HG03439 (cell line): ENCODE data around the gene HORMAD2.

ENCODE experiments used
- ATAC-seq: cut with Tn5 transposase; IDR thresholded peaks from one replicate; pipeline ENCODE4 v1.9.1; 2021; ENCODE audit warnings: mild to moderate bottlenecking, moderate library complexity; ENCODE audit not compliant: unreplicated experiment

HORMAD2 gene

DNA sequence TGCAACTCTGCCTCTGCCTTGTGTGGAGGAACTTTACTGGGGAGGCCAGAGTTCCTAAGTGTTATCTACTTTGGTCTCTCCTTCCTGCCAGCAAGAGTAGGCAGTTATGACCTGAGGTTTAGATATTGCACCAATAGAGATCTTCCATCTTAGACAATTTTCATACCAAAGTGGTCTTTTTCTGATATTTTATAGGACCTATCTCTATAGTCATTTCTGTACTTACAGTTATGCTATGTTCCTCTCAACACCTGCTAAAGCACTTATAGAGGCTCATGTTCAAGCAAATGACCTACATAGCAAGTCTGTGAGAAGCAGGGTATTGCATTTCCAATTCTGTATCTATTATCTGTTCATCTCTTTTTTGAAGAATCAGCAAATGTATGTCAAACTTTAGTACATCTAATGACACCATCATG, 80.8 kb downstream of the HORMAD2 start:
- no peak for ATAC-seq

DNA sequence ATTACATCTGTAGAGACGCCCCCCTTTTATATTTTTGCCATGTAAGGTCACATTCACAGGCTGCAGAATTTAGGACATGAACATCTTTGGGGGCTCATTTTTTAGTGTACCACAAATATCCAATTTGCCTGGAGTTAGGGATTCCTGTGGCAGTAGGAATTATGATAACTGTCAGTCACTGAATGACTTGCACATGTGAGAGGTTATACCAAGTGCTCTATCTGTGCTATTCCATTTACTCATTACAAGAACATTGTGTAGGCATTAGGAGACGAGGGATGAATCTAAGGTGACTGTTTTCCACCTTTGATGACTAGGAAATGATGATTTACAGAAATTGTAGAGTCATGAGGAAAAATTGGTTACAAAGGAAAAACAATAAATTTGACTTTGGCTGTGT, 87.0 kb downstream of the HORMAD2 start:
- no peak for ATAC-seq

DNA sequence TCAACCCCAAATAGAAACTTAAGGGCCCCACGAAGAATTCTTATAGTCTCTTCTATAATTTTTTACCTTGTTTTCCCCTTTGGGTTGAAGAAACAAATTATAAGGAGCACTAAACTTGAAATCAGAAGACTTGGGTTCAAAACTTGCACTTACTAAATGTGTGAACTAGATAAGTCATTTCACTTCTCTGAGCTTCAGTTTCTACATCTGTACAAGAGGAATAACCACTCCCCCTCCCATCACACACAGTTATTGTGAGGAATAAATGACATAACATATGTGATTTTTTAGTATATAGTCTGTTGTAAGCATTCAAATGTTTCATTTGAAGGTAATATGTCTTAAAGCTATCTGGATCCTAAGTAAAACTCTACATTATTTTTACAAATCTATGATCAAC, 87.5 kb downstream of the HORMAD2 start:
- ATAC-seq, result no peak

DNA sequence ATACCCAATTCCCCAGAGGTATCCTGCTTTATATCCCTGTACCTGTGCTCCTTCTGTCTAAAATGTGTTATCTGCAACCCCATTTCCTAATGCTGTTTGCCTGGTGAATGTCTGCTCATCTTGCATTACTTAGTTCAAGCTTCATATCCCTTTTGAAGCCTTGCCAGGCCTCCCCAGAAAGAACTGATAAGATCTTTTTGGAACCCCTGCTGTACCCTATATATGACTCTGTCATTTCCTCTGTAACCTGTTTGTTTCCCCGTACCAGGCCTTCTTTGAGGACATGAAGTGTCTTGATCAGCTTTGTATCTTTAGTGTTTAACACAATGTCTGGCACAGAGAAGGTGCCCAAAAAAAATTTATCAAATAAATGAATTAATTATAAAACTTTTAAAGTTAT, 88.7 kb downstream of the HORMAD2 start:
- no peak for ATAC-seq

DNA sequence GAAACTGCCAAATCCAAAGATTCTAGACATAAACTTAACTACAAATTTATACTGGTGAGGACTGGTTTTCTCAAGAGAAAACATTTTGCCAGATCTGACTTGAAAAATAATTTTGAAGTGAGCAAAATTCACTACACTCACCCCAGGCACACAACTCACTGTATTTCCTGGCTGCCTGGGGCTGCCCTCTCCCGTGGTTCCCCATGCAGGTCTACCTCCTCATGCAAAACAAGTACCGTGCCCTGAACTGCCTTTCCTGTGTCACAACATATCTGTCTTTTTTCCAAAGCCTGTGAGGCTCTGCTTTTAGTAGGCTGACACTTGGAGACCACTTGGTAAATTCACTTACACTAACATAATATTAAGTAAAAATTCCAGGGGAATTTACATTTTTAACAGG, 89.9 kb downstream of the HORMAD2 start:
- ATAC-seq, result no peak

DNA sequence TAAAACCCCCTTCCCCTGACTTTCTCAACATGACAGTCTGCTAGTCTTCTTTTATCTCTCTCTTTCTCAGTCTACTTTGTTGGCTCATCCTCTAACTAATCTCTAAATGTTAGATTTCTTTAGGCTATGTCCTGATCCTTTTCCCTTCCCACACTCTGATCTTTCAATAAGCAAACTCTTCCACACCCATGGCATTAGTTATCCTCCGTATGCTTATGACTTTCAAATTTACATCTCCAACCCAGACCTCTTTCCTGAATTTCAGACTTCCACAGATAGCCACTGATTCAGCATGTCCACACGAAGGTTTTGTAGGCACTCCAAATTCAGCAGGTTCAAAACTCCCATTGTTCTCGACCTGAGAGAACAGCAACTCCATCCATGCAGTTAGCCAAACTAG, 90.7 kb downstream of the HORMAD2 start:
- ATAC-seq, result no peak

DNA sequence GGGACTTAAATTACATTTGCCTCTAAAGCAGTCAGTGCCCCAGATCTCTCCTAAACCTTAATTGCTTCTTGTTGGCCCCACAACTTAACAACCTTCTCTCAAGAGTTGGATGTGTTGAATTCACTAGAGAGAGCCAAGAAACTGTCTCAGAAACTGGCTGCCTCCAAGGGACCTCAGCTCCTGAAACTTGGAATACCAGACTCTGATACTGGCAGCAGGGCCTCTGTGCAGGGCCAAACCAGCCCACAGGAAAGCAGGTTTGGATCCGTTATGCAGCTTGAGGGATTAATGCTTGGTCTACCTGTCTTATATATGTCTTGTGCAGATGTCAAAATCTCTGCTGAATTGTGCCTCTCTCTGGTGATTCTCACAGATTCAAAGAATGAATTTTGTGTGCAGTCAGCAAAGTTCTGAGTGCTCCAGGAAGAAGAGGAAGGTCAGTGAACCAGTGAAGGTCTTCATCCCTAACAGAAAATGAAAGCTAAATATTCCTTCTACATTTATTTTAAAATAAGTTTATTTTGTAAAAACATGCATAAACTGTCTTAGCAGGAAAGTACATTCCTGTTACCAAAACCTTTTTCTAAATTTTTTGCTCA, 95.5 kb downstream of the HORMAD2 start:
- ATAC-seq, result no peak

DNA sequence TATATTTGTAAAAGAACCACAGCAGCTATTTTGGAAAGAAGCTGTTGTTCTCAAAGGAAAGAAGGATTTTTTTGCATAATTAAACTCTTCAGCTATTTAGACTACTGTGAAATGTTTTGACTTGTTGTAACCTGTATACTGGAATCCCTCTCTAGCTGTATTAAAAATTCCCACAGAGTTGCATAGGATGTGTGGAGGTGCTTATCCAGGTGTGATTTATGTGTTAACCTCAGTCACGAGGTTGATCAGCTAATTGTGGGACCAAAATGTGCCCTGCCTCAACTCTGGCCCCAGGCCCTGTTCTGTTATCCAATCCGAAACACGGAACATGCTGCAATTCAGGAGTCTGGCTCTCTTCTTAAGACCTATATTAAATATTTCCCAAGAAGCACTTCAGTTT, 96.2 kb downstream of the HORMAD2 start:
- ATAC-seq, result no peak

DNA sequence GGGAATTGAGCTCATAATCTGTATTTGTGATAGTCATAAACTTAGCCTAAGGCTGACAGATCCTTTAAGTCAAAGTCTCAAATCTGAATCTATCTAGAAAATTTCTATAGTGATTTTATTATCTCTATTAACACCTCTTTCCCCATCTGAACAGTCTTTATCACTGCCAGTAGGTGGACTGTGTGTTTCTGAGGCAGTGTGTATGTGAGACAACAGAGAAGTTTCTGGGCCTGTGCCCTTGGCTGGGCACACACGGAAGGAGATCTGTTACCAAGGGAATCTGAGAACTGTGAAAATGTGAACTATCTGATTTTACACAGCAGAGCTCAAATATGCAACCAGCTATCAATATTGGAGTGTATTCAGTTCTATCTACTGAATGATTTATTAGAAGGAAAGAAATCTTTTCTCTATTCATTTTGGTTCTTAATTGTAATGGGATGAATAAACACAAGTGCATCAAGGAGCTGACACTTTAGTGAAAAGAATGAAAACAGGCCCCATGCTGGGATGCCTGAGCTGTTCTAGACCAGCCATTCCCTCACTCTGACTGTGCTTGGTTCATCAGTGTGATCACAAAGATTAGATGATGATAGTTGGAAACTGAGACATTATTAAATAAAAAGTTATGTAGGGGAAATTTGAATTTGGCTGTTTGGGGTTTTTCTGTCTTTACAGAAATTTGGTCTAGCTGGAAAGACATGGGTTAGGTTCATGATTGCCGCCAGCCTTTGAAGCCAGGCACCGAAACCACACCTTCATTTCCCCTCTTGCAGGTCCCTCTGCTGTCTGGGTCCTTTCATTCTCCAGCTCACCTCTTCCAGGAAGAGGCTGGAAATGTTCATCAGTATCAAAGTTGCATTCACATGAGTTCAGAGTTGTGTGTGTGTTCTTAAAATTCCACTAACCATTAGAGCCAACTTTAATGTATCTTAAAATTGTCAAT, 98.2 kb downstream of the HORMAD2 start:
- no peak for ATAC-seq

DNA sequence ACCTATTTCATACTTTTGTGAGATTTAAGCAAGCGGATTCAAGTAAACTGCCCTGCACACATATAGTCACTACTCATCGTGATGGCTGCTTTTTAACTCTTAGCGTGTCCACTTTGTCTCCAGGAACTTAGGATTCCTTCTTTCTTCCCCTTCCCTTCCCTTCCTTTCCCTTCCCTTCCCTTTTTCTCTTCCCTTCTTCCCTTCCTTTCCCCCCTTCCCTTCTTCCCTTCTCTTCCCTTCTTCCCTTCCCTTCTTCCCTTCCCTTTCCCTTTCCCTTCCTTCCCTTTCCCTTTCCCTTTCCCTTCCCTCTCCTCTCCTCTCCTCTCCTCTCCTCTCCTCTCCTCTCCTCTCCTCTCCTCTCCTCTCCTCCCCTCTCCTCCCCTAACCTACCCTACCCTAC, 100.4 kb downstream of the HORMAD2 start:
- ATAC-seq, result no peak

DNA sequence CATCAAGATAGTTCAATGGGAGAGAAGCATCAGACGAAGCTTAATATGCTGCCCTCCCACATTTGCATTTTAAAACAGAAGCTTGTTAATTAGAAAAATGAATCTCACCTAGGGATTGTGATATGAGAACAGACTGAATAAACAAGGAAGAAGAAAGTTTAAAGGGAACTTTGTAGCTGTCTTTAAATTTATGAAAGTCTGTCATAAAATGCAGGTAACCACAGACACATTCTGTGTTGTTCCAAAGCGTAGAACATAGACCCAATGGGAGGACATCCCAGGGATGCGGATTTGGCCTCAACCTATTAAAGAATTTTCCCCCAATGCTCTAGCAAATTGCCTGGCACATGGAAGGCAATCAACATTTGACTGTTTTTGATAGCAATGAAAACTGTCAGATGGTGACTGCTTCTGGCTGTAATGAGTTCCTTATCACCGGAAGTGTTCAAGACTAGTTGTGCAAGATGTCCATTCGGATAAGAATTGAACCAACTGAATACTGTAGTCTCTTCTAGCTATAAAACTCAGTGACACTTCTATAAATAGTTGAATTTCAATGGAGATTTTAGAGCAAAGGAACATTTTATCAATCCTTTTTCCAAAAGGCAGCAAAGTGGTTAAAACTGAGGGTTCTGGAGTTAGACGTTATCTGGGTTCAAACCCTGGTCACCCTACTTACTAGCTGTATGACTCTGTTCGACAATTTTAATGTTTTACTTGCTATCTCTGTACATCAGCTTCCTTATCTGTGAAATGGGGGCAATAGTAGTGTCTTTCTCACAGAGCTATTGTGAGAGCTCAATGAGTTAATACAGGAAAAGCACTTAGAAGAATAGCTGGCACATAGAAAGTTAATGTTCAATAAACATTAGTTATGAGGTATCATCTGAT, 101.4 kb downstream of the HORMAD2 start:
- ATAC-seq, result no peak

DNA sequence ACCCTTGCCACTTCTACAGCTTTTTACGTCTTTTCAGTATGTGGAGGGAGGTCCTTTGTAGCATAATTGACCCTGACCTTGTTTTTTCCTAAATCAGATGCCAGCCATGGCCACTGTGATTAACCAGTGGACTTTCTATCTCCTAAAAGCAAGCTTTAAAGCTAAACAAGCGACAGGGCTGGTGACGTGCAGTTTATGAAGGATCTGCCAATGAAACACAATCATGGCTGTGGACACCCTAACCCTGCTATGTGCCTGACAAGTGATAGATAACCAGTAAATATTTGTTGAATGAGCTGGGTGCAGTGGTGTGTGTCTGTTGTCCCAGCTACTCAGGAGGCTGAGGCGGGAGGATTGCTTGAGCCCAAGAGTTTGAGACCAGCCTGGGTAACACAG, 102.1 kb downstream of the HORMAD2 start:
- ATAC-seq, result no peak

DNA sequence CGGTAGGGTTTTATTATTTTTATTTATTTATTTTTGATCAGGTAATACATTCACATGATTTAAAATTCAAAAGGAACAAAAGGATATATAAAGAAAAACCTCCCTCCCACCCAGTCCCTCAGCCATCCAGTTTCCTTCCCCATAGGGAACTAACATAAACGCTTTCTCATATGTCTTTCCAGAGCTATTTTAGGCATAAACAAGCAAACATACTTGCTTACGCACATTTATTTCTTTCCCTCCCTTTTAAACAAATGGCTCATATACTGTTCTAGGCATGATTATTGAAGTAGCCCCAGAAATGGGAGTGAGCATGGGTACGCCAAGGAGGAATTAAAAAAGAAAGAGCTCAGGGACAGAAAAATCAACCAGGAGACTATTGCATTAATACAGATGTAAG, 102.6 kb downstream of the HORMAD2 start:
- ATAC-seq, result no peak

DNA sequence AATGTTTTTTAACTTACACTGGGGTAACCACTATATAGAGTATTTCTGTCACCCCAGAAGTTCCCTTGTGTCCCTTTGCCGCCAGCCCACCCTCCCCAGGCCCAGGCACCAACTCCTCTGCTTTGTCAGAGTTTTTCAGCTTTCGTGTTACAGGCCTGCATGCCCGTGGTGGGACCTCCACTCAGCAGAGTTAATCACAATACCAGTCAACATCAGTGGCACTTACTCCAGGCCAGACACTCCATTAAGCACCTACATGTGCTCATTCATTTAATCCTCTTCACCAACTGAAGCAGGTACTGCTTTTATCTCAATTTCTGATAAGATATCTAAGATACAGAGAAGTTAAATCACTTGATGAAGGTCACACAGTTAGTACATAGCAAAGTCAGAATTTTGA, 103.0 kb downstream of the HORMAD2 start:
- ATAC-seq, result no peak

DNA sequence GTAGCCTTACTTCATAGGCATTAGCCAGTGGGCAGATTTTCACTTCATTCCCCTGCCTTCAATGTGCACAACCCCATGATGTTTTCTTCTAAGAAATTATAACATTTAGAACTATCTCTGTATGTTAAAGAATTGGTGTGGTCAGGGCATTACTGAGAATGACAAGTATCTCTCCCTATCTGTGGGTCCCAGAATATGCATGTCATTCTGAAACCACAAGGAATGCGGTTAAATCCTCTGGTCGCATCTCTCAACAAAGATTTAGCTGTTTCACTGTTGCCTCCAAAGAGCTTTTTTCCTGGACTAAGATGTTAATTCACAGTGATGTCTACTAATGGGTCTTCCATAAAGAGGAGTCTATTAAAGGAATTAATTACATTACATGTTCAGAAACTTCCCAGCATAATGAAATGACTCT, 103.6 kb downstream of the HORMAD2 start:
- ATAC-seq, result no peak

DNA sequence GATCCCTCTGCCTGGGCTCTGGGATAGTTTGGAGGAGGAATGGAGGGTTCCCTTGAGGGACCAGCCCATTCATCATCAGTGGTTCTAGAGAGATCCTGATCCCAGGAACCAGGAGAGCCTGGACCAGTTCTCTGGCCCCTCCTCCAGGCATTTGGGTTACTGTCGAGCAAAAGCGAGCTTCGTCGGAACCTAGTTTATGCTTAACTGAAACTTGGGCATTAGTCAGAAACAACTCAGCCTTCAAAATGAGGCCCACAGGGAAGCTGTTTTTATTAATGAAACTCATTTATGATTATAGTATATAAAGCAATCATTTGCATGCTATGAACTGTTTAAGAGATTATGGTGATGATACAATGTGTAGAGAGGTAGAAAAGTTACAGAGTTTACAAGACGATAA, 104.9 kb downstream of the HORMAD2 start:
- no peak for ATAC-seq

DNA sequence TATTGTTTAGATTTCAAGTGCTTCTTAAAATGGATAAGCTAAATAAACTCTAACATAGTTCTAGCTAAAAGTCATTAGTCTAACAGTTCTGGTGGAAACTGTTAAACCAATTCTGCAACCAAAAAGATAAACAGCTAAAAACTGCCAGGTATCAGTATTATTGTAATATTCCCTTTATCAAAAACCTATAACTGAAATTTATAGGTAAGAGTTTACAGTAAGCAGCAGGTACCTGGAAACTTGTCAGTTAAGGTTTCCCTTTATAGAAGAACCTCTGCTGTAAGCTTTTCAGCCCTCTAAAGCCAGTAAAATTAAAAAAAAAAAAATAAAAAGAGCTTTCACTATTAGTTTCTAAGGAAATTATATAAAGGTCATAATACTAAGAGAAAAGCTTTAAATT, 105.3 kb downstream of the HORMAD2 start:
- no peak for ATAC-seq

DNA sequence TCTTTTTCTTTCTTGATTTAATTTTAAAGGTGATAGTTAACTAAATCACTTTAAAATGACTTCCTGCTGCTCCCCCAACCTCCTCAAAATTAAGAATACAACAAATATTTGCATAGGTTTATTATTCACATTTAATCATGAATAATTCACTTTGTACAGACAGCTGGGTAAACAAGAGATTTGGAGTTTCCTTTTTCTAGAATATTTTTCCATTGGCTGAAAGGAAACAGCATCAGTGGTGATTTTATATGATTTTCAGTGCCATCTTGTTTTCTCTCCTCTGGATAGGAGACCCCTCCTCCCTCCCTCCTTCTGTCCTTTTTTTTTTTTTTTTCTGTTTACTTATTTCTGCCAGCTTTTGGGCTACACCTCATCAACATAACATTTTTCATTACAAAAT, 105.8 kb downstream of the HORMAD2 start:
- no peak for ATAC-seq

DNA sequence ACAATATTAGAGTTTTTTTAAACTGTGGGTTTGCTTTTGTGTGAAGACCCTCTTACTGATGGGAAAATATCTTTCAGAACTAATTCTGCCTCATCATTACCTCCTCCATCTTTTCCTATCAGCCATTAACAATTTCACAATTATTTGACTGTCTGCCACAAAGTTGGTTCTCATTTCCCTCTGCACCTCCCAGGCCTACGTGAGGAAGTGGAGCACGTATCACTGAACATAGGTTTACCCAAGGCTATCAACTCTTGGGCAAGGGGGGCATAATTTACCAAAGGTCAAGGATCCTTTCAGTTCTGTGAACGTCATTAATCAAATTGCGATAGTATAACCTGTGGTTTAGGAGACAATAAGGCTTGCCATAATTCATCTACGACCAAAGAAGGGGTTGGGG, 106.2 kb downstream of the HORMAD2 start:
- no peak for ATAC-seq

DNA sequence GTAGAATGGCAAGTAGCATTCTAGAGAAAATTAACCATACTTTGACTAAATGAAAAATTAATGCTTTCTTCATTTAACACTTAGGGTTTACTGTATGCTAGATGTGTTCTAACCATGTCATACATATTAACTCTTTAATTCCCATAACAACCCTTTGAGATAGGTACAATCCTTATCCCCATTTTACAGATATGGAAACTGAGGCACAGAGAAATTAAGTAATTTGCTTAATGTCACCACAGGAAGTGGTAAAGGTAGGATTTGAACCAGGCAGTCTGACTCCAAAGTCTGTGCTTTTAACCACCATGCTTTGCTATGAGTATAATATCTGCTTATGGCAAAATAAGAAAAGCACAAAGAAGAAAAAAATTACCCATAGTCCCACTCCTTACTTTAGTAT, 106.8 kb downstream of the HORMAD2 start:
- no peak for ATAC-seq
